Kidney (tissue), 14 donors: ENCODE measurements around the gene ZBP1. TPM values are rescaled to one million over a fixed set of nuclear protein-coding genes. Genes with fewer than 3 reads are reported as not detected.

ENCODE experiments used
- DNase-seq, 5 donors: peaks; one replicate each; pipeline ENCODE4 v3.0.0-alpha.2; 2013 to 2020
- FAIRE-seq: peaks from 2 replicates; lab custom pipeline; 2012; peaks lifted over from hg19 to GRCh38; lab: Jason Lieb, UNC
- H3K27ac ChIP-seq, 2 donors: one replicate each; pipeline ENCODE4 v1.7.0; 2013; ENCODE audit warnings: low read depth in 2 of 2, low read length in 2 of 2, inconsistent platforms in 1 of 2
- H3K27me3 ChIP-seq: one replicate; pipeline ENCODE4 v1.7.1; 2013; ENCODE audit warnings: low read length, inconsistent platforms; ENCODE audit not compliant: control insufficient read depth, insufficient read depth
- H3K36me3 ChIP-seq, 3 donors: one replicate each; pipeline versions ENCODE4 v1.7.0 to v1.7.1; 2013; ENCODE audit warnings: low read length in 3 of 3, control low read depth in 1 of 3, inconsistent platforms in 1 of 3; ENCODE audit not compliant: insufficient read depth in 3 of 3, control insufficient read depth in 2 of 3
- H3K4me1 ChIP-seq, 3 donors: one replicate each; pipeline versions ENCODE4 v1.7.0 to v1.7.1; 2013; ENCODE audit warnings: low read length in 3 of 3, inconsistent platforms in 1 of 3, low read depth in 1 of 3; ENCODE audit not compliant: control insufficient read depth in 2 of 3, insufficient read depth in 2 of 3
- H3K4me3 ChIP-seq, 3 donors: one replicate each; pipeline versions ENCODE4 v1.7.0 to v1.8.1; 2013; ENCODE audit warnings: low read length in 3 of 3, control low read depth in 1 of 3, inconsistent platforms in 1 of 3
- H3K9ac ChIP-seq, 3 donors: one replicate each; pipeline versions ENCODE4 v1.7.0 to v1.7.1; 2013; ENCODE audit warnings: low read length in 3 of 3, control low read depth in 1 of 3, inconsistent platforms in 1 of 3
- H3K9me3 ChIP-seq, 3 donors: one replicate each; pipeline versions ENCODE4 v1.7.0 to v1.7.1; 2013; ENCODE audit warnings: low read length in 3 of 3, control low read depth in 1 of 3, inconsistent platforms in 1 of 3; ENCODE audit not compliant: control insufficient read depth in 2 of 3, insufficient read depth in 1 of 3
- intact Hi-C: fragments of 100-400 bp; cut with DNase I; formaldehyde crosslinking; loops from one replicate; pipeline ENCODE4 v1.11.1; 2022
- polyA plus RNA-seq: library from polyadenylated mRNA; stranded (reverse); fragments of 350-450 nt; fragmentation: Illumina TruSeq; extraction: RNeasy Lipid Tissue Mini Kit (QIAGEN cat#74804); gene quantifications from one replicate; pipeline ENCODE4 v1.2.3, GENCODE V29; 2014; ENCODE audit warnings: low read depth, low replicate concordance; ENCODE audit not compliant: insufficient read depth
- total RNA-seq: library from RNA; stranded (reverse); fragmentation: NEBNext Ultra II Directional; extraction: Animal tissue kit (Norgen Biotek cat#: 25700); gene quantifications from one replicate; pipeline ENCODE4 v1.2.1, GENCODE V29; 2021
- TF ChIP-seq, protein P1 (sequence below): IDR thresholded peaks from 3 replicates; pipeline ENCODE4 v1.5.1; 2012; ENCODE audit warnings: mild to moderate bottlenecking, moderate library complexity, borderline replicate concordance; ENCODE audit not compliant: insufficient read depth; ENCODE audit errors: extremely low read depth
- donor health status: control.
- donor health status: control.
- donor health status: control.
- donor health status: control.
- donor health status: control.
- donor health status: DM: yes; HTN: yes; CAD: no.
- donor health status: Normal renal cell carcinoma (clear cell type).

The ZBP1 gene
- total and polyA plus RNA-seq, 2 donors from 2014 or later, result 3.7 TPM; not detected in 1

DNA sequence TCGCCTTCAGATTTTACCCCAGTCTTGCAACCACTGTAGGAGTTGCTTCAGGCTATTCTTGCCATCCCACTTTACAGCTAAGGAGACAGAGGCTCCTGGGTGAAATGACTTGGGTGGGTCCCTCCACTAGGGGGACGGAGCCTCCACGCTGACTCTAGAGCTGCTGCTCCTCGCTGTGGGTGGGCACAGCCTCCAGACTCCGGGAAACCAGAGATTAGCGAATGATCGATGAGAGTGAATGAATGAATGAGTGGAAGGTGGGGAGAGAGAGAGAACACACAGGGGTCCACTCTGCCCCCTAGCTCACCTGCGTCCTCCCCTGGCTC is 10.4 kb downstream of the ZBP1 start:
- no peaks in the 10 kb centered on the region for H3K27me3 ChIP-seq
- H3K36me3 ChIP-seq, result no peaks in the 10 kb centered on the region
- H3K4me3 ChIP-seq, result no peak overlapping the region
- H3K27ac ChIP-seq, result no peak overlapping the region
- no peaks in the 10 kb centered on the region for H3K4me1 ChIP-seq
- no peak overlapping the region for H3K9ac ChIP-seq
- H3K9me3 ChIP-seq, result no peaks in the 10 kb centered on the region
- intact Hi-C loops, result no loop called here
- TF ChIP-seq, protein P1, sequence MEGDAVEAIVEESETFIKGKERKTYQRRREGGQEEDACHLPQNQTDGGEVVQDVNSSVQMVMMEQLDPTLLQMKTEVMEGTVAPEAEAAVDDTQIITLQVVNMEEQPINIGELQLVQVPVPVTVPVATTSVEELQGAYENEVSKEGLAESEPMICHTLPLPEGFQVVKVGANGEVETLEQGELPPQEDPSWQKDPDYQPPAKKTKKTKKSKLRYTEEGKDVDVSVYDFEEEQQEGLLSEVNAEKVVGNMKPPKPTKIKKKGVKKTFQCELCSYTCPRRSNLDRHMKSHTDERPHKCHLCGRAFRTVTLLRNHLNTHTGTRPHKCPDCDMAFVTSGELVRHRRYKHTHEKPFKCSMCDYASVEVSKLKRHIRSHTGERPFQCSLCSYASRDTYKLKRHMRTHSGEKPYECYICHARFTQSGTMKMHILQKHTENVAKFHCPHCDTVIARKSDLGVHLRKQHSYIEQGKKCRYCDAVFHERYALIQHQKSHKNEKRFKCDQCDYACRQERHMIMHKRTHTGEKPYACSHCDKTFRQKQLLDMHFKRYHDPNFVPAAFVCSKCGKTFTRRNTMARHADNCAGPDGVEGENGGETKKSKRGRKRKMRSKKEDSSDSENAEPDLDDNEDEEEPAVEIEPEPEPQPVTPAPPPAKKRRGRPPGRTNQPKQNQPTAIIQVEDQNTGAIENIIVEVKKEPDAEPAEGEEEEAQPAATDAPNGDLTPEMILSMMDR, result no peak
- DNase-seq, result peak in 1 of 5 donors; percentile 32
- no peak for FAIRE-seq

DNA sequence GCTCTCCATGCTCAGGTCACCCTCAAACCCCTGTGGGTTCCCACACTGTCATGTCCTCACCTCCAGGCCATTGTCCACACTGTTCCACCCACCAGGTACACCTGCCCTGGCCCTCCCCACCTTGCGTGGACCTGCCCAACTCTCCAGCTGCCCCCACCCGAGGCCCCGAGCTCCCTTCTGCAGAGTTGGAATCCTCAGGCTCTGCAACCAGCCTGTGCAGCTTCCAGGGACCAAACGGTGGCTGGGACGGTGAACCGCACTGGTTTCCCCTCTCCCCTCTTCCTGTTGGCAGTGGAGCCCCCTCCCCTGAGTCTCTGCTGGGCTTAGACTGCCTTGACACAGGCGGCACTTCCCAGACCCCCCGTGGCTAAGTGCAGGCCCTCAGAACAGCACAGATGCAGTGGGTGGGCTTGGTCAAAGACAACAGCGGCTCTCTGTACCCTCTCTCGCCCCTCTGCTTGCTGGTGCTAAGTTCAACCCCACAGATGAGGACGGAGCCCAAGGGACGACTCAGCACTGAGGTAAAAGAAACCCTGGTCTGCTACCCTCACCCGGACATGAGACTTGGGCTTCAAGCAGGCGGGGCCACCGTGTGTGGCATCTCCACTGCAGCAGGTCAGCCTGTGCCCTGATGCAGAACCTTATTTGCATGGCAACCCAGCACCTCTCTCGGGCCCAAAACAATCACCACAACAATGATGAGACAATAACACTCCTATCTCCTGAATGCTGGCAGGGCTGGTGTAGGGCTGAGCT is 11.0 kb downstream of the ZBP1 start:
- no peak overlapping the region for H3K27ac ChIP-seq
- H3K27me3 ChIP-seq, result no peaks in the 10 kb centered on the region

DNA sequence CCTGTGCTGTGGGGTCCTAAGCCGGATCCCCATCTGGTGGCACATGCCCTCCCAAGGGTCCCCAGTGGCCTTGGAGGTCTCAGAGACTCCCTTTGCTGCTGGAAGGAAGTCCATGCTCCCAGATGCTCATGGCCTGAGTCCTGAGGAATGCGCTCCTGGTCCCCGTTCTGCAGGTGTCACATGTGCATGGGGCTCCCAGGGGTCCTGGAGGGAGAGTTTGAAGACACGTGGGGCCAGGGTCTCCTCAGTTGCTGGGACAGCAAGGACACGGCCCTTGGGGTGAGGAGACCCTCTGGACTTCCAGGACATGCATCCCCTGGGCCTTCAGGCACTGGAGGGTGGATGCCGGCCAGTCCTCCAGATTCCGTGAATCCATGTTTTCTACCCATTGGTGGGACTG is 11.7 kb downstream of the ZBP1 start:
- FAIRE-seq, result no peak
- Histone ChIP-seq H3K27me3 (no peaks in the 10 kb centered on the region), H3K4me3 (no peak overlapping the region)

More for the DNA sequence above, 11.0 kb downstream of the ZBP1 start:
- TF ChIP-seq, protein P1, result no peak
- FAIRE-seq (no peak), DNase-seq (peak in 2 of 5 donors; percentile 27 to 66)
- H3K9me3 ChIP-seq, result no peaks in the 10 kb centered on the region
- H3K9ac ChIP-seq, result no peak overlapping the region
- no peaks in the 10 kb centered on the region for H3K4me1 ChIP-seq
- intact Hi-C loops, result no loop called here
- no peaks in the 10 kb centered on the region for H3K36me3 ChIP-seq
- no peak overlapping the region for H3K4me3 ChIP-seq

More for the DNA sequence above, 11.7 kb downstream of the ZBP1 start:
- TF ChIP-seq, protein P1, result no peak
- intact Hi-C loops, result no loop called here
- no peak overlapping the region for H3K27ac ChIP-seq
- no peaks in the 10 kb centered on the region for H3K9me3 ChIP-seq
- peak in 2 of 5 donors; percentile 22 to 45 for DNase-seq
- no peaks in the 10 kb centered on the region for H3K36me3 ChIP-seq
- H3K4me1 ChIP-seq, result no peaks in the 10 kb centered on the region
- no peak overlapping the region for H3K9ac ChIP-seq
